Neural progenitor cell (in vitro differentiated cells): ENCODE data around the gene IKBKE.

Source experiments
- EZH2 ChIP-seq: fragments of 200-600 bp; sonication (generic); IDR thresholded peaks from 2 replicates; pipeline ENCODE4 v1.6.1; 2017; ENCODE audit warnings: antibody characterized with exemption, mild to moderate bottlenecking, moderate library complexity
- TF ChIP-seq, protein P1 (sequence below): fragments of 200-600 bp; sonication (generic); IDR thresholded peaks from 2 replicates; pipeline ENCODE4 v1.5.1; 2017; ENCODE audit warnings: antibody characterized with exemption, mild to moderate bottlenecking

GRCh38 chr1:206491616-206492015, 21.3 kb downstream of the IKBKE start:
- TF ChIP-seq, protein P1, sequence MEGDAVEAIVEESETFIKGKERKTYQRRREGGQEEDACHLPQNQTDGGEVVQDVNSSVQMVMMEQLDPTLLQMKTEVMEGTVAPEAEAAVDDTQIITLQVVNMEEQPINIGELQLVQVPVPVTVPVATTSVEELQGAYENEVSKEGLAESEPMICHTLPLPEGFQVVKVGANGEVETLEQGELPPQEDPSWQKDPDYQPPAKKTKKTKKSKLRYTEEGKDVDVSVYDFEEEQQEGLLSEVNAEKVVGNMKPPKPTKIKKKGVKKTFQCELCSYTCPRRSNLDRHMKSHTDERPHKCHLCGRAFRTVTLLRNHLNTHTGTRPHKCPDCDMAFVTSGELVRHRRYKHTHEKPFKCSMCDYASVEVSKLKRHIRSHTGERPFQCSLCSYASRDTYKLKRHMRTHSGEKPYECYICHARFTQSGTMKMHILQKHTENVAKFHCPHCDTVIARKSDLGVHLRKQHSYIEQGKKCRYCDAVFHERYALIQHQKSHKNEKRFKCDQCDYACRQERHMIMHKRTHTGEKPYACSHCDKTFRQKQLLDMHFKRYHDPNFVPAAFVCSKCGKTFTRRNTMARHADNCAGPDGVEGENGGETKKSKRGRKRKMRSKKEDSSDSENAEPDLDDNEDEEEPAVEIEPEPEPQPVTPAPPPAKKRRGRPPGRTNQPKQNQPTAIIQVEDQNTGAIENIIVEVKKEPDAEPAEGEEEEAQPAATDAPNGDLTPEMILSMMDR: no peak
- TF ChIP-seq EZH2: no peak
